SK-N-SH treated with all-trans-retinoic acid at 6 μM for 48 hours (cell line): ENCODE results near the gene KCNG3.

Source experiments
- ATAC-seq: fragments of 200-7000 bp; cut with Tn5 transposase; 3 replicates; pipeline ENCODE4 v1.9.1; 2020; ENCODE audit warnings: mild to moderate bottlenecking, moderate library complexity
- ARNTL ChIP-seq: fragments of 450-650 bp; formaldehyde crosslinking; IDR thresholded peaks from 2 replicates; pipeline ENCODE4 v1.5.0; 2020; ENCODE audit warnings: low read depth, mild to moderate bottlenecking, moderate library complexity, borderline replicate concordance
- BACH2 ChIP-seq: fragments of 250-450 bp; sonication (Bioruptor Pico); IDR thresholded peaks from 2 replicates; pipeline ENCODE4 v1.9.0; 2021; ENCODE audit warnings: mild to moderate bottlenecking, borderline replicate concordance
- CSDC2 ChIP-seq: fragments of 250-450 bp; sonication (Bioruptor Pico); IDR thresholded peaks from 2 replicates; pipeline ENCODE4 v1.5.0; 2020; ENCODE audit warnings: mild to moderate bottlenecking, moderate library complexity
- ESRRG ChIP-seq: fragments of 250-450 bp; sonication (Bioruptor Pico); IDR thresholded peaks from 2 replicates; pipeline ENCODE4 v1.6.1; 2021; ENCODE audit warnings: mild to moderate bottlenecking
- ISL1 ChIP-seq: fragments of 250-450 bp; sonication (Bioruptor Pico); IDR thresholded peaks from 2 replicates; pipeline ENCODE4 v2.1.2; 2022; ENCODE audit warnings: mild to moderate bottlenecking, moderate library complexity
- RARB ChIP-seq: fragments of 250-450 bp; sonication (Bioruptor Pico); IDR thresholded peaks from 2 replicates; pipeline ENCODE4 v1.8.0; 2021; ENCODE audit warnings: mild to moderate bottlenecking, moderate library complexity
- SNAI2 ChIP-seq: fragments of 250-450 bp; sonication (Bioruptor Pico); IDR thresholded peaks from 2 replicates; pipeline ENCODE4 v1.5.0; 2020; ENCODE audit warnings: mild to moderate bottlenecking, moderate library complexity
- TCF4 ChIP-seq: fragments of 250-450 bp; sonication (Bioruptor Pico); IDR thresholded peaks from 2 replicates; pipeline ENCODE4 v1.8.0; 2021; ENCODE audit warnings: mild to moderate bottlenecking, moderate library complexity, borderline replicate concordance
- ZC3H10 ChIP-seq: fragments of 250-450 bp; sonication (Bioruptor Pico); IDR thresholded peaks from 2 replicates; pipeline ENCODE4 v1.5.1; 2021; ENCODE audit warnings: mild to moderate bottlenecking, moderate library complexity
- TF ChIP-seq, protein P1 (sequence below): fragments of 250-450 bp; sonication (Bioruptor Pico); IDR thresholded peaks from 2 replicates; pipeline ENCODE4 v1.8.0; 2021; ENCODE audit warnings: low read depth, mild to moderate bottlenecking, moderate library complexity, borderline replicate concordance
- TF ChIP-seq, protein P2 (sequence below): fragments of 250-450 bp; sonication (Bioruptor Pico); IDR thresholded peaks from 2 replicates; pipeline ENCODE4 v1.8.0; 2020; ENCODE audit warnings: mild to moderate bottlenecking, moderate library complexity, borderline replicate concordance
- TF ChIP-seq, protein P3 (sequence below): fragments of 250-450 bp; sonication (Bioruptor Pico); IDR thresholded peaks from 2 replicates; pipeline ENCODE4 v1.5.1; 2020; ENCODE audit warnings: low read depth, mild to moderate bottlenecking, moderate library complexity
- TF ChIP-seq, protein P4 (sequence below): fragments of 250-450 bp; sonication (Bioruptor Pico); IDR thresholded peaks from 2 replicates; pipeline ENCODE4 v1.5.0; 2020; ENCODE audit warnings: mild to moderate bottlenecking, moderate library complexity

Gene KCNG3

DNA sequence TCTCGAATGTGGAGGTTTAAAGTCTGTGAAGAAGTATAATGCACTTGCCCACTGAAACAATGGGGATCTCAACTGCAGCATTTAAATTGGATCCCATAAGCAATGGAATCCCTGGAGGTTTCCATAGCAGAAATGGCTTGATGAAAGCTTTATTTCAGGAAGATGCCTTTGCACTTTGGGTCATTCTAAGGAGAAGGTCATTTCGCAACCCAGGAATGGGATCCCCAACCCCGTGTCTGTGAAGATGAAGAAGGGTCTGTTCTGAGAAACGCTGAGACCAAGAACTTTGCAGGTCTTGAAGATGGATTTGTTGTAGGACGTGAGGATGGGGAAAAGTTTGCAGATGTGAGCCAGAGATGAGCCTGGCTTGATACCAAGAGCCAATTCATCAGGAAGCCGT, 1.8 kb upstream of the KCNG3 start:
- no peak for ATAC-seq

DNA sequence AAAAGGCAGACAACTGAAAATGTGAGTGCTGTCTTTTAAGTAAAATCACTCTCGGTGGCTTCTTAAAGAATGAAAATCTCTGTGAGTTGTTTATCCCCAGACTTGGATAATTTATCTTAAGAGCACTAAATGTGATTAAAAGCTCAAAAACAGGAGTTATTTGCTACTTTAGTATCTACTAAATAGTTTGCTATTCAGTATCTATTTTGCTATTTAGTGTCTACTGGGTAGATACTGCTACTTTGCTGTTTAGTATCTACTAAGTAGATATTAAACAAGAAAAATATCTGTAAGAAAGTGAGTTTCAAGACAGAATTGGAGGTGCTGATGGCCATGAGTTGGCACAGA, 1.4 kb upstream of the KCNG3 start:
- no peak for TF ChIP-seq CSDC2 (CRISPR knock-in tag)
- TF ChIP-seq, protein P1, sequence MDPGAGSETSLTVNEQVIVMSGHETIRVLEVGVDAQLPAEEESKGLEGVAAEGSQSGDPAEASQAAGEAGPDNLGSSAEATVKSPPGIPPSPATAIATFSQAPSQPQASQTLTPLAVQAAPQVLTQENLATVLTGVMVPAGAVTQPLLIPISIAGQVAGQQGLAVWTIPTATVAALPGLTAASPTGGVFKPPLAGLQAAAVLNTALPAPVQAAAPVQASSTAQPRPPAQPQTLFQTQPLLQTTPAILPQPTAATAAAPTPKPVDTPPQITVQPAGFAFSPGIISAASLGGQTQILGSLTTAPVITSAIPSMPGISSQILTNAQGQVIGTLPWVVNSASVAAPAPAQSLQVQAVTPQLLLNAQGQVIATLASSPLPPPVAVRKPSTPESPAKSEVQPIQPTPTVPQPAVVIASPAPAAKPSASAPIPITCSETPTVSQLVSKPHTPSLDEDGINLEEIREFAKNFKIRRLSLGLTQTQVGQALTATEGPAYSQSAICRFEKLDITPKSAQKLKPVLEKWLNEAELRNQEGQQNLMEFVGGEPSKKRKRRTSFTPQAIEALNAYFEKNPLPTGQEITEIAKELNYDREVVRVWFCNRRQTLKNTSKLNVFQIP: no peak
- TF ChIP-seq RARB (CRISPR knock-in tag): no peak
- TF ChIP-seq, protein P2, sequence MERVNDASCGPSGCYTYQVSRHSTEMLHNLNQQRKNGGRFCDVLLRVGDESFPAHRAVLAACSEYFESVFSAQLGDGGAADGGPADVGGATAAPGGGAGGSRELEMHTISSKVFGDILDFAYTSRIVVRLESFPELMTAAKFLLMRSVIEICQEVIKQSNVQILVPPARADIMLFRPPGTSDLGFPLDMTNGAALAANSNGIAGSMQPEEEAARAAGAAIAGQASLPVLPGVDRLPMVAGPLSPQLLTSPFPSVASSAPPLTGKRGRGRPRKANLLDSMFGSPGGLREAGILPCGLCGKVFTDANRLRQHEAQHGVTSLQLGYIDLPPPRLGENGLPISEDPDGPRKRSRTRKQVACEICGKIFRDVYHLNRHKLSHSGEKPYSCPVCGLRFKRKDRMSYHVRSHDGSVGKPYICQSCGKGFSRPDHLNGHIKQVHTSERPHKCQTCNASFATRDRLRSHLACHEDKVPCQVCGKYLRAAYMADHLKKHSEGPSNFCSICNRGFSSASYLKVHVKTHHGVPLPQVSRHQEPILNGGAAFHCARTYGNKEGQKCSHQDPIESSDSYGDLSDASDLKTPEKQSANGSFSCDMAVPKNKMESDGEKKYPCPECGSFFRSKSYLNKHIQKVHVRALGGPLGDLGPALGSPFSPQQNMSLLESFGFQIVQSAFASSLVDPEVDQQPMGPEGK (CRISPR knock-in tag): no peak
- TF ChIP-seq TCF4 (CRISPR knock-in tag): no peak
- no peak for TF ChIP-seq ZC3H10 (CRISPR knock-in tag)
- no peak for TF ChIP-seq BACH2

More for the DNA sequence above, 1.8 kb upstream of the KCNG3 start:
- TF ChIP-seq, protein P2 (CRISPR knock-in tag): no peak
- no peak for TF ChIP-seq RARB (CRISPR knock-in tag)
- TF ChIP-seq, protein P3, sequence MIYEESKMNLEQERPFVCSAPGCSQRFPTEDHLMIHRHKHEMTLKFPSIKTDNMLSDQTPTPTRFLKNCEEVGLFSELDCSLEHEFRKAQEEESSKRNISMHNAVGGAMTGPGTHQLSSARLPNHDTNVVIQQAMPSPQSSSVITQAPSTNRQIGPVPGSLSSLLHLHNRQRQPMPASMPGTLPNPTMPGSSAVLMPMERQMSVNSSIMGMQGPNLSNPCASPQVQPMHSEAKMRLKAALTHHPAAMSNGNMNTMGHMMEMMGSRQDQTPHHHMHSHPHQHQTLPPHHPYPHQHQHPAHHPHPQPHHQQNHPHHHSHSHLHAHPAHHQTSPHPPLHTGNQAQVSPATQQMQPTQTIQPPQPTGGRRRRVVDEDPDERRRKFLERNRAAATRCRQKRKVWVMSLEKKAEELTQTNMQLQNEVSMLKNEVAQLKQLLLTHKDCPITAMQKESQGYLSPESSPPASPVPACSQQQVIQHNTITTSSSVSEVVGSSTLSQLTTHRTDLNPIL (CRISPR knock-in tag): no peak

DNA sequence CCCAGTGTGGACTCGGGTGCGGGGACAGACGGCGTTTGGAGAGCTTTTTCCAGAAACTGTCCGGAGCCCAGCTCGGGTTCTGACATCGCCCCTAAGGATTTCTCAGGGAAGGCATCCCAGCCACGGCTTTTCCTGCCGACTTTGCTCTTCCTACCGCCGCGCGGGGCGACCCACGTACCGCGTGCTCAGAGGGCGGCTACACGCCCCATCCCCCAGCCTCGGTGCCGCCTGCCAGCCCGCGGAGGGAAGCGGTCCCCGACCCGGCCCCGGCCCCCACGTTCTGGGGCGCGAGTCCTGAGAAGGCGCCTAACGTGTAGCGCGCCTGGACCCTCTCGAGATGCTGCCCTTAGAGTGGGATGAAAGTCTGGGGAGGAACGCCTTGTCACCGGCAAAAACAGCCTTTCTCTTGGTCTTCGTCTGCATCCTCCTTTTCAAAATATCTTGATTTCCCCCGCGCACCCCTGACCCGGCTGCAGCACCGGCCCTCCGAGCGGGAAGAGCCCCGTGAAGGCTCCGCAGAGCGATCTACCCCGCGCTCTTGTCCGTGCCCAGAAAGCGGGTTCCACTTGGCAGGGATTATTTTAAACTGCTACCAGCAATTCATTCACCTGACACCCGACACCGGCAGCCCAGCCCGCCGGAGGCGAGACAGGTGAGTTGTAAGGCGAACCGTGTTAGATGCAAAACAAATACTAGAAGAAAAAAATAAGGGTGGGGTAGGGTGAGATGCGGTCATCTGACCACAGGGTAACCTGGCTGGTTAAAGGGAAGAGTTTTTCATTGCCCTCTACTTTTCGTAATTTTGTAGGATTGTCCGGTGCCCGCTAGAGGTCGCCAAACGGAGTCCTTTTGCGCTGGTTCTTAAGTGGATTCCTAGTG, 812 bp upstream of the KCNG3 start:
- peak; percentile 88 for ATAC-seq
- TF ChIP-seq, protein P4, sequence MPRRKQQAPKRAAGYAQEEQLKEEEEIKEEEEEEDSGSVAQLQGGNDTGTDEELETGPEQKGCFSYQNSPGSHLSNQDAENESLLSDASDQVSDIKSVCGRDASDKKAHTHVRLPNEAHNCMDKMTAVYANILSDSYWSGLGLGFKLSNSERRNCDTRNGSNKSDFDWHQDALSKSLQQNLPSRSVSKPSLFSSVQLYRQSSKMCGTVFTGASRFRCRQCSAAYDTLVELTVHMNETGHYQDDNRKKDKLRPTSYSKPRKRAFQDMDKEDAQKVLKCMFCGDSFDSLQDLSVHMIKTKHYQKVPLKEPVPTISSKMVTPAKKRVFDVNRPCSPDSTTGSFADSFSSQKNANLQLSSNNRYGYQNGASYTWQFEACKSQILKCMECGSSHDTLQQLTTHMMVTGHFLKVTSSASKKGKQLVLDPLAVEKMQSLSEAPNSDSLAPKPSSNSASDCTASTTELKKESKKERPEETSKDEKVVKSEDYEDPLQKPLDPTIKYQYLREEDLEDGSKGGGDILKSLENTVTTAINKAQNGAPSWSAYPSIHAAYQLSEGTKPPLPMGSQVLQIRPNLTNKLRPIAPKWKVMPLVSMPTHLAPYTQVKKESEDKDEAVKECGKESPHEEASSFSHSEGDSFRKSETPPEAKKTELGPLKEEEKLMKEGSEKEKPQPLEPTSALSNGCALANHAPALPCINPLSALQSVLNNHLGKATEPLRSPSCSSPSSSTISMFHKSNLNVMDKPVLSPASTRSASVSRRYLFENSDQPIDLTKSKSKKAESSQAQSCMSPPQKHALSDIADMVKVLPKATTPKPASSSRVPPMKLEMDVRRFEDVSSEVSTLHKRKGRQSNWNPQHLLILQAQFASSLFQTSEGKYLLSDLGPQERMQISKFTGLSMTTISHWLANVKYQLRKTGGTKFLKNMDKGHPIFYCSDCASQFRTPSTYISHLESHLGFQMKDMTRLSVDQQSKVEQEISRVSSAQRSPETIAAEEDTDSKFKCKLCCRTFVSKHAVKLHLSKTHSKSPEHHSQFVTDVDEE (CRISPR knock-in tag): no peak
- TF ChIP-seq SNAI2 (CRISPR knock-in tag) (peak; percentile 86; the same call in 1 of the 2 replicates), ARNTL (CRISPR knock-in tag) (no peak), ZC3H10 (CRISPR knock-in tag) (no peak), ISL1 (CRISPR knock-in tag) (peak; percentile 23; the same call in 1 of the 2 replicates), ESRRG (no peak)
- TF ChIP-seq, protein P3 (CRISPR knock-in tag): no peak

More for the DNA sequence above, 1.4 kb upstream of the KCNG3 start:
- peak; percentile 11; the same call in 2 of the 3 replicates for ATAC-seq
